Measurements from ENCODE around the gene AFDN. TPM values are rescaled to one million over a fixed set of nuclear protein-coding genes. Genes with fewer than 3 reads are reported as not detected.

The AFDN gene
- total RNA-seq, 1 donor from 2014 or later: 357 TPM

GRCh38 chr6:167858086-167858591, 31.4 kb downstream of the AFDN start:
- H3K9ac ChIP-seq: no peak overlapping the region

GRCh38 chr6:167858842-167859664, 32.3 kb downstream of the AFDN start:
- Histone ChIP-seq H3K27ac (no peak overlapping the region), H3K9ac (no peak overlapping the region), H3K4me2 (peak overlapping the region; percentile 37), H3K36me3 (no peaks in the 10 kb centered on the region), H4K20me1 (ENCODE audit: low read depth) (peaks cover 100% of the 10 kb centered on the region), H3K4me1 (peaks cover 47% of the 10 kb centered on the region), H2AFZ (replicated peaks) (no peak overlapping the region), H3K27me3 (no peaks in the 10 kb centered on the region), H3F3A (ENCODE audit: low read depth) (no peaks in the 10 kb centered on the region), H3K4me3 (no peak overlapping the region), H3K79me2 (ENCODE audit: low read depth) (peaks cover 100% of the 10 kb centered on the region), H3K9me3 (ENCODE audit: low read depth) (no peaks in the 10 kb centered on the region)
- DNase-seq (ENCODE audit: low spot score): no peak
- Mint-ChIP-seq H3K4me1 (peaks cover 42% of the 10 kb centered on the region), H3K27ac (no peak overlapping the region), H3K9me3 (peaks cover 5% of the 10 kb centered on the region), H3K27me3 (ENCODE audit: insufficient read depth, low read depth) (no peaks in the 10 kb centered on the region), H3K36me3 (peaks cover 7% of the 10 kb centered on the region), H3K4me3 (peak overlapping the region; percentile 22)
- no peak for TF ChIP-seq EZH2phosphoT487 (IDR thresholded peaks at IDR 0.05)
- TF ChIP-seq EZH2 (IDR thresholded peaks at IDR 0.05): no peak
- no peak for TF ChIP-seq CTCF (IDR thresholded peaks at IDR 0.05)

More at GRCh38 chr6:167858086-167858591, 31.4 kb downstream of the AFDN start:
- H3K27me3 ChIP-seq: no peaks in the 10 kb centered on the region
- no peak for DNase-seq (ENCODE audit: low spot score)
- H3K27ac ChIP-seq: no peak overlapping the region
- no peak overlapping the region for H3K4me2 ChIP-seq
- peaks cover 100% of the 10 kb centered on the region for H3K79me2 ChIP-seq (ENCODE audit: low read depth)
- H3K4me1 ChIP-seq: peaks cover 47% of the 10 kb centered on the region
- no peak overlapping the region for H2AFZ ChIP-seq (replicated peaks)
- no peak overlapping the region for H3K4me3 ChIP-seq
- H4K20me1 ChIP-seq (ENCODE audit: low read depth): peaks cover 100% of the 10 kb centered on the region
- Mint-ChIP-seq H3K4me1 (peaks cover 42% of the 10 kb centered on the region), H3K27ac (peak overlapping the region; percentile 1), H3K27me3 (ENCODE audit: insufficient read depth, low read depth) (no peaks in the 10 kb centered on the region), H3K4me3 (no peak overlapping the region), H3K9me3 (peaks cover 10% of the 10 kb centered on the region), H3K36me3 (peaks cover 2% of the 10 kb centered on the region)
- TF ChIP-seq EZH2 (IDR thresholded peaks at IDR 0.05): no peak
- TF ChIP-seq CTCF (IDR thresholded peaks at IDR 0.05): no peak
- no peak for TF ChIP-seq EZH2phosphoT487 (IDR thresholded peaks at IDR 0.05)
- no peaks in the 10 kb centered on the region for H3K9me3 ChIP-seq (ENCODE audit: low read depth)
- no peaks in the 10 kb centered on the region for H3K36me3 ChIP-seq
- H3F3A ChIP-seq (ENCODE audit: low read depth): no peaks in the 10 kb centered on the region

- no peaks in the 10 kb centered on the region for H3K9me3 Mint-ChIP-seq
- no peaks in the 10 kb centered on the region for H3K36me3 ChIP-seq
Measured at GRCh38 chr6:167860550-167861226, 34.0 kb downstream of the AFDN start.

More at GRCh38 chr6:167860550-167861226, 34.0 kb downstream of the AFDN start:
- Histone ChIP-seq H3K4me3 (no peak overlapping the region), H3K79me2 (ENCODE audit: low read depth) (peaks cover 100% of the 10 kb centered on the region), H2AFZ (replicated peaks) (no peak overlapping the region), H3K4me1 (peaks cover 41% of the 10 kb centered on the region), H4K20me1 (ENCODE audit: low read depth) (peaks cover 98% of the 10 kb centered on the region), H3K27ac (no peak overlapping the region), H3K4me2 (peak overlapping the region; percentile 40), H3K9me3 (ENCODE audit: low read depth) (no peaks in the 10 kb centered on the region), H3F3A (ENCODE audit: low read depth) (no peaks in the 10 kb centered on the region), H3K27me3 (no peaks in the 10 kb centered on the region), H3K9ac (no peak overlapping the region)
- H3K4me1 Mint-ChIP-seq: peaks cover 45% of the 10 kb centered on the region
- no peak for DNase-seq (ENCODE audit: low spot score)
- H3K36me3 Mint-ChIP-seq: peaks cover 13% of the 10 kb centered on the region
- H3K4me3 Mint-ChIP-seq: no peak overlapping the region
- TF ChIP-seq CTCF (IDR thresholded peaks at IDR 0.05) (no peak), EZH2 (IDR thresholded peaks at IDR 0.05) (no peak), EZH2phosphoT487 (IDR thresholded peaks at IDR 0.05) (no peak)
- peak overlapping the region; percentile 13 for H3K27ac Mint-ChIP-seq
- no peaks in the 10 kb centered on the region for H3K27me3 Mint-ChIP-seq (ENCODE audit: insufficient read depth, low read depth)

Data from neural progenitor cell (in vitro differentiated cells).